ENCODE data around the gene NF1.
"Not testable (repeated sequence)": the region's sequence is repeated elsewhere in the genome, so short reads cannot be mapped to it uniquely, and the experiment has no call there.

The NF1 gene

DNA sequence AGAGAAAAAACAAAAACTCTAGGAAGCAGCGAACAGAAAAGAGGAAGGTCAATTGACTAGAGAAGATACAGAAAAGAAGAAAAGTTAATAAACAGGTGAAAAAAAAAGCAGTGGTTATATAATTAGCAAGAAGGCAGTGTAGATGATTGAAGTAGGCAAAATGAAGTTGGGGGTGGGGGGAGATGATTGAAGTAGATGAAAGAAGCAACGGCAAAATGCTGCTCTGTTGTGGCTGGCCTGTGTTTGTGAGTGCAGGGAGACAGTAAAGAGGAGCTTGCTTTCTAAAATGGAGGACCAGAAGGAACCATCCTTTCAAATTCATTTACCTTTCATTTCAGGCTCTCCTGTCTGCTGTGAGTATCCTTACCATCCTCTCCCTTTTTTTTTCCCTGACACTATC, 215.5 kb downstream of the NF1 start:
- no peak for DNase-seq

DNA sequence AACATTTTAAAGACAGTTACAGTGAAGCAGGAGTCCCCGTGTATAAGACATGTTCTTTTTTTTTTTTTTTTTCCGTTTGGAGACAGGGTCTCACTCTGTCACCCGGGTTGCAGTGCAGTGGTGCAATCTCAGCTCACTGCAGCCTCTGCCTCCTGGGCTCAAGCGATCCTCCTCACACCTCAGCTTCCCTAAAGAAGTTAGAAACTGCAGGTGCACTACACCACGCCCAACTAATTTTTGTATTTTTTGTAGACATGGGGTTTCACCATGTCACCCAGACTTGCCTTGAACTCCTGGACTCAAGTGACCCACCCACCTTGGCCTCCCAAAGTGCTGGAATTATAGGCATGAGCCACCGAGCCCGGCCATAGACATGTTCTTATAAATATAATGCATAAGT, 216.1 kb downstream of the NF1 start:
- no peak for DNase-seq

DNA sequence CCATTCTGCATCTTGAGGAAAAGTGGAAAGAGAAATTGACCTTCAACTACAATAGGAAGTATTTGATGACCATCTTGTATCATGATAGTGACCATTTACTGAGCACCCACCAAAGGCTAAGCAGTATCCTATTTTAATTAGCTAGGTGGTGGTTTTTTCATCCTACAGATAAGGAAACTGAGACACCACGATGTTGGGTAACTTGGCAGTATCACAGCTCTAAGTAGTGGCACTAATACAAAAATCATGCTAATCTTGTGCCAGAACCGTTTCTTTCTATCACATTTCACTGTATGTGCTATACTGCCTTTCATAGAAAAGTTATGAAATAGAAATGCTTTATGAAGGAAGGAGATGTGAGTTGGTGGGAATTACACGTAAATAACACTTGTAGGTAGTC, 216.7 kb downstream of the NF1 start:
- DNase-seq, result no peak

- not testable (repeated sequence) for DNase-seq
Measured at GRCh38 chr17:31312223-31312622, 217.4 kb downstream of the NF1 start.

GRCh38 chr17:31313982-31314781, 219.4 kb downstream of the NF1 start, which contains the start of gene EVI2B:
EVI2B (minus strand) TSS chr17:31314054; CDS start chr17:31305609, 8,445 bp downstream.
- no peak for DNase-seq

- no peak for DNase-seq
Measured at GRCh38 chr17:31314782-31315100, 220.0 kb downstream of the NF1 start.

- DNase-seq, result no peak
Measured at GRCh38 chr17:31318298-31318801, 223.6 kb downstream of the NF1 start.

GRCh38 chr17:31318851-31319661, 224.3 kb downstream of the NF1 start:
- DNase-seq, result no peak

GRCh38 chr17:31320241-31320640, 225.5 kb downstream of the NF1 start:
- DNase-seq, result no peak

- DNase-seq, result no peak
Measured at GRCh38 chr17:31320791-31321190, 226.0 kb downstream of the NF1 start.

GRCh38 chr17:31321481-31321880, 226.7 kb downstream of the NF1 start, which contains the start of gene EVI2A:
EVI2A (minus strand) TSS chr17:31321622; CDS start chr17:31319013, 2,609 bp downstream.
- DNase-seq, result no peak

DNA sequence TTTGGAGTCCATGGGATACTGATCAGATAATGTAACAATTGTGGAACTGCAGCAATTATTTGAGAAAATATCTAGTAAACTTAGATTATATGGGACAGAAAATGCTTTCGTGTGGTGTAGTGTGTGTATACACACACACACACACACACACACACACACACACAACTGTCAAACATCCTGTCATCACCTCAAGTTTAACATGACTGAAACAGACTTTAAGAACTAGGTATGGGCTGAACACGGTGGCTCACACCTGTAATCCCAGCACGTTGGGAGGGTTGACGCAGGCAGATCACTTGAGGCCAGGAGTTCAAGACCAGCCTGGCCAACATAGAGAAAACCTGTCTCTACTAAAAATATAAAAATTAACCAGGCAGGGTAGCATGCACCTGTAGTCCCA, 227.2 kb downstream of the NF1 start:
- DNase-seq, result no peak

DNA sequence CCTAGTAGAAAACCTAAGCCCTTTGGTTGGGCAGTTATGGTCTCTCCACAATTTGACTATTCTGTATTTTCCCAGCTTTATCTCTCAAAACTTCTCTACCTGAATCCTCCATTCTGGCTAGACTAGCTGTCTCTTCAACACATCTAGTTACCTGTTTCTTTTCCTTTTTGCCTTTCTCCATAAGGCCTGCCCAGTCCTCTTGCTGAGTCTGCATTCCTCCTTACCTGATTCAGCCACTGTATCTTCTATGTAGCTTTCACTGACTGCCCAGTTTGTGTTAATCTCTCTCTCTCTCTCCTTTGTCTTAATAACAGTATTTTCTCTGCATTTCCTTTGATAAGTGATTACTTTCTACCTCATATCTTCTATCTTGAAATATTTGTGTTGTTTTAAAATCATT, 228.8 kb downstream of the NF1 start:
- DNase-seq, result no peak

- no peak for DNase-seq
Measured at GRCh38 chr17:31327534-31328159, 232.9 kb downstream of the NF1 start.

DNA sequence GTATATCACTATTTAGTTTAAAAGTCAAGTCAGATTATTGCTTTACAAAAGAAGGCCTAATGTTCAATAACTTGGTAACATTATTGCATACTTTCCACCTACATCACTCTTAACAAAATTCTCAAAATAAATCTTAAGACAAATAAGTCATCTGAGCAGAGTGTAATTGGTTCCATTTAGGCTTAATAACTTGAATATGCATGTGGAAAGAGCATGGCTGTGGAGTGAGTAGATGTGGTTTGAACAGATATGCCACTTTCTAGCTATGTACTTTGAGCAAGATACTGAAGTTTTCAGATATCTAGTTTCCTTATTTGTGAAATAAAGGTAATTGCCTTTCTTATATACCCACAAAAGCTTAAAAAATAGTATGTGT, 233.4 kb downstream of the NF1 start:
- no peak for DNase-seq

GRCh38 chr17:31329221-31329620, 234.4 kb downstream of the NF1 start:
- DNase-seq, result no peak

- no peak for DNase-seq
Measured at GRCh38 chr17:31339906-31340661, 245.3 kb downstream of the NF1 start.

- not testable (repeated sequence) for DNase-seq
Measured at GRCh38 chr17:31345191-31345747, 250.5 kb downstream of the NF1 start.

DNA sequence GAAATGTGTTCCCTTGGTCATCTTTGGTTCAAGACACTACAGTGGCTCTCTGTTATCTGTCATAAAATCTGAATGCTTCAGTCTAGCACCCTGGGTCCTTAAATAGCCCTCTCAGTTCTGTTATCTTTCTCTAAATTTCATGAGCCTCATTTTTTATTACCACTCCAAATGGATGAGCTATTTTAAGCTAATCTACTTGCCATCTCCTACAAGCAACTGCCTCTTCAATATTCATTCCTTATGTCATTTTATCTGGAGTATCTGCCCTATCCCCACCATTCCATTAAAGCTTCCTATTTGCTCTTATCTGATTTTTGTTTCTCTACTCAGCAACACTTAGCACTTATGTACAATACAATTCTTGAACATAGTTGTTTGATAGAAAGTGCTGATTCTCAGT, 254.7 kb downstream of the NF1 start:
- no peak for DNase-seq

- no peak for DNase-seq
Measured at GRCh38 chr17:31355935-31356334, 261.2 kb downstream of the NF1 start.

DNA sequence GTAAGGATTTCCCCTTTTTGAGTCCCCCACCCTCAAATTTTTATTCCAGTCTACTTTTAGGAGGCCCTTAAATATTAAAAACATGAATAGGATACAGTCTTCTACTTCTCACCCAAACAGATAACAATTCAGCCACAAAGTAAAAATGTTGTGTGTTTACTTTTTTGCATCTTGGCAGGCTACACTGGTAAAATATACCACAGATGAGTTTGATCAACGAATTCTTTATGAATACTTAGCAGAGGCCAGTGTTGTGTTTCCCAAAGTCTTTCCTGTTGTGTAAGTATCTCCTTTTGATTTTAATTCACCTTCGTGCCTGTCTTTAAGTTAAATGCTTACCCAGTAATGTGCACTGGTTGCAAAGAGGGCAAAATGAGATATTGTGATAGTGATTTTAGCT, 262.3 kb downstream of the NF1 start:
- no peak for DNase-seq

DNA sequence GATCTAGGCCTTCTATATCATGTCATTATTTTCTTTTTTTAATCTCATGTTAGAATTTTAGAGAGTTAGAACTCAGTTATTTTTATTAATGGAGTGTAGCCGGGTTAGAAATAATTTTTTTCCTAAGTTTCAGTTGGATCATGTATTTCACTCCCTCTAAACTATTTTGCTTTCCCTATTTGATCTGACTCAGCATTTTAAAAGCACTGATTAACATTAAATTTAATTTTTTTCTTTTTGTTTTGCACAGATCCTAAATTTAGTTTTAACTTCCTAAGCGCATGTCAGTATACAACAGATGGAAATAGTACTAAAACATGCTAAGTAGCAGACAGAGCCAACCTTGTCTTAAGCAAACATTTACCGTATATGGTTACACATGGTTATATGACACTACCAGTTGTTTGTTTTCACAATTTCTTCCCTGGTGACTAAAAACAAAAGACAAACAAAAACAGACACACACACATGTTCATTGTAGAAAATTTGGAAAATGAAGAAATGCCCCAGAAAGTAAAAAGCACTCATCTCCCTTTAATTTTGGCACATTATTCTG, 263.1 kb downstream of the NF1 start:
- no peak for DNase-seq

Data from SHP77 treated with DMSO at 0.1 percent for 48 hours (cell line).